Astrocyte of the spinal cord (primary cell): ENCODE measurements around the gene MGST2.
"Not testable (repeated sequence)": the region's sequence is repeated elsewhere in the genome, so short reads cannot be mapped to it uniquely, and the experiment has no call there.

Source experiments
- DNase-seq: peaks from one replicate; pipeline ENCODE4 v3.0.0; 2011; ENCODE audit warnings: low read depth, low spot score
- H3K4me3 ChIP-seq: 2 replicates; pipeline ENCODE4 v1.5.1; 2011; ENCODE audit warnings: low read depth, mild to moderate bottlenecking, low read length, moderate library complexity
- in situ Hi-C: cut with HindIII; loops from 2 replicates; pipeline ENCODE4 v1.10.0; 2017; ENCODE audit warnings: low sequenced_read_pairs
- TF ChIP-seq, protein P1 (sequence below): IDR thresholded peaks from 2 replicates; pipeline ENCODE4 v1.5.1; 2012; ENCODE audit warnings: low read depth, mild to moderate bottlenecking, low read length, inconsistent platforms

MGST2 gene

DNA sequence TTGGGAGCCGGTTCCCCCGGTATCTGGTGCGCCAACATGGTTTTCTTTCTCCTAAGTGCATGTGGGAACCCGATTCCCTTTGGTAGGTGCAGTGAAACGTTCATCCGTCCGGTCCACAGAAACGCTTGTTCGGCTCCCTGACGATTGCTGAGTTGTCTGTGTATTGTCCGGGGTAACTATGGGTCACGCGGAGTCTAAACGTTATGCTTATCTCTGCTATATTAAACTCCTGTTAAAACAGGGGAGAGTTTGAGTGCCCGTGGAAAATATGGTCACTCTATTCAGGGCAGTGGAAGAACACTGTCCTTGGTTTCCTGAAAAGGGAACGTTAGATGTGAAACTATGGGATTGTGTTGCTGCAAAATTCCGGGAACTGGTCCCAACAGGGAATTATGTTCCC is 32.4 kb upstream of the MGST2 start:
- TF ChIP-seq, protein P1, sequence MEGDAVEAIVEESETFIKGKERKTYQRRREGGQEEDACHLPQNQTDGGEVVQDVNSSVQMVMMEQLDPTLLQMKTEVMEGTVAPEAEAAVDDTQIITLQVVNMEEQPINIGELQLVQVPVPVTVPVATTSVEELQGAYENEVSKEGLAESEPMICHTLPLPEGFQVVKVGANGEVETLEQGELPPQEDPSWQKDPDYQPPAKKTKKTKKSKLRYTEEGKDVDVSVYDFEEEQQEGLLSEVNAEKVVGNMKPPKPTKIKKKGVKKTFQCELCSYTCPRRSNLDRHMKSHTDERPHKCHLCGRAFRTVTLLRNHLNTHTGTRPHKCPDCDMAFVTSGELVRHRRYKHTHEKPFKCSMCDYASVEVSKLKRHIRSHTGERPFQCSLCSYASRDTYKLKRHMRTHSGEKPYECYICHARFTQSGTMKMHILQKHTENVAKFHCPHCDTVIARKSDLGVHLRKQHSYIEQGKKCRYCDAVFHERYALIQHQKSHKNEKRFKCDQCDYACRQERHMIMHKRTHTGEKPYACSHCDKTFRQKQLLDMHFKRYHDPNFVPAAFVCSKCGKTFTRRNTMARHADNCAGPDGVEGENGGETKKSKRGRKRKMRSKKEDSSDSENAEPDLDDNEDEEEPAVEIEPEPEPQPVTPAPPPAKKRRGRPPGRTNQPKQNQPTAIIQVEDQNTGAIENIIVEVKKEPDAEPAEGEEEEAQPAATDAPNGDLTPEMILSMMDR, result no peak
- no peak overlapping the region for H3K4me3 ChIP-seq
- in situ Hi-C loops, result no loop called here
- DNase-seq, result no peak

DNA sequence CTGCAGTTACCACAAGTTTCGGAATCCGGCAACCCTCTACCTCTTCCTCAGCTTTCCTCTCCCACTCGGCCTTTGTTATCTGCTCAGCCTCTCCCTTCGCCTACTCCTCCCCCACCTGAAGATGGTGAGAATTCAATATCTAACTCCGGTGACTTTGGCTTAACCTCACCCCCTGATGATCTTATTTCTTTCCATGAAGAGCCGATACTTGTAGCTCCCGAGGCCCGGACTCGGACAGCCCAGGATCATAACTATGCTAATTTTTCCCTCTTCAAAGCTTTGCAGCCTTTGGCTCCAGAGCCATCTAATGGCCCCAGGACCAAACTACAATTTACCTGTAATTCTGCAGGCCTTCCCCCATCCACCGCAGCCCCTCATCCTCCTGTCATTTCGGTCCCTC is 32.0 kb upstream of the MGST2 start:
- DNase-seq, result no peak
- TF ChIP-seq, protein P1, result peak; percentile 62
- peak overlapping the region; percentile 0 for H3K4me3 ChIP-seq
- in situ Hi-C loops, result no loop called here

DNA sequence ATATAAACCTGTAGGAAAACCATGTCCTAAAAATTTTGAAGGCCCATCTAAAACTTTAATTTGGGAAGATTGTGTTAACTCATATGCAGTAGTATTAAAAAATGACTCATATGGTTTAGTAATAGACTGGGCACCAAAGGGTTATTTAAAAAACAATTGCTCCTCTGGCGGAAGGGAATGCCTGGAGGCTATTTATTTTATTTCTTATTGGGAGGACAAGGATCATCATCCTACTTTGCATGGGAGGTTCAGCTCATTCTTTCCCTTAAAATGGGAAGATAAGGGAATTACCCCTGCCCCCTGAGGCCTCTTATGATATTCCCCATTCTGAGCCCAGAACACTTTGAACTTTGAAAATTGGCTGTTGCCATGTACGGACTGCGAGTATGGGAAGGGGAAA is 29.7 kb upstream of the MGST2 start:
- TF ChIP-seq, protein P1, result no peak
- no peak overlapping the region for H3K4me3 ChIP-seq
- no peak for DNase-seq
- in situ Hi-C loops, result no loop called here

DNA sequence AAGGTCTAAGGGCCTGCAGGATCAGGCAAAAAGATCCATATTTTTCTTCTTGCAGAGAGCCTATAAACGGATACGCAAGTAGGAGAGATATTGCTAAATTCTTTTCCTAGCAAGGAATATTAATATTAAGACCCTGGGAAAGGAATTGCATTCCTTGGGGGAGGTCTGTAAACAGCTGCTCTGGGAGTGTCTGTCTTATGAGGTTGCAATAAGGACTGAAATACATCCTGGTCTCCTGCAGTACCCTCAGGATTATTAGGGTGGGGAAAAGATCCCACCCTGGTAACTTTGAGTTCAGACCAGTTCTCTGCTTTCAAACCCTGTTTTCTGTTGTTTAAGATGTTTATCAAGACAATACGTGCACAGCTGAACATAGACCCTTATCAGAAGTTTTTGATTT is 27.3 kb upstream of the MGST2 start:
- in situ Hi-C loops, DNase-seq, H3K4me3 ChIP-seq: not testable (repeated sequence)

DNA sequence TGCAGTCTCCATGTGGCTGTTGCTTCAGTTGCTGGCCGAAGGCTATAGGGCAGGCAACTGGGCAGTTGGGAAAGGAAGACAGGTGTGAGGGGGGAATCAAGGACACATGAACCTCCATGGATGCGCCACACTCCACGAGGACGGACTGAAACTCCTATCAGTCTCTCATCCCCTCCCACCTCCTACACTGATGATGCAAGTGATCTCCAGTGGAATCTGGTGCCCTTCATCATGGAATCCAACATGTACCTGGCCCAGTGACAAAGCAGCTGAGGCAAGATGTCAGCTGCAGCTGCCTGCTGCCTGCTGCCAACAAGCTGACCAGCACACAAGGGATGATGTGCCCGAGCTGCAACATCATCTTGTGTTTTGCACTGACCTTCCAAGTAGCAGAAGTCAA is 26.0 kb upstream of the MGST2 start:
- DNase-seq, result no peak
- TF ChIP-seq, protein P1, result no peak
- in situ Hi-C loops, result no loop called here
- no peak overlapping the region for H3K4me3 ChIP-seq

DNA sequence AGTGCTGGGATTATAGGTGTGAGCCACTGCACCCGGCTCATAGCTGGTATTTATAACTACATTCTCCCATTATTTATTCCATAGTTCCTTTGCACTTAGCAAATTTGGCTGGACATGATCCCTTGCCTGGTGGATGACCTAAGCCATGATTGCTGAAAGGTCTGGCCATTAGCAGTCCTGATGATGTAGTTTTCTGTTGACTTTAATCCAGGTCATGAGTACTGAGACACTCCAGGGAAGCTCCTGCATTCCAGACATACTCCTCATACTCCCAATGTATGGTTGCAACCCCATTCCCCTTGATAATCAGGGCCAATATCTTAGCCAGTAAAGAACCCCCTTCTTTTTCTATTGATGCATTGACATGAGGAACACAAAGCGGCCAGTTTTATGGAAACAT is 24.4 kb upstream of the MGST2 start:
- TF ChIP-seq, protein P1, result no peak
- in situ Hi-C loops, result no loop called here
- no peak for DNase-seq

DNA sequence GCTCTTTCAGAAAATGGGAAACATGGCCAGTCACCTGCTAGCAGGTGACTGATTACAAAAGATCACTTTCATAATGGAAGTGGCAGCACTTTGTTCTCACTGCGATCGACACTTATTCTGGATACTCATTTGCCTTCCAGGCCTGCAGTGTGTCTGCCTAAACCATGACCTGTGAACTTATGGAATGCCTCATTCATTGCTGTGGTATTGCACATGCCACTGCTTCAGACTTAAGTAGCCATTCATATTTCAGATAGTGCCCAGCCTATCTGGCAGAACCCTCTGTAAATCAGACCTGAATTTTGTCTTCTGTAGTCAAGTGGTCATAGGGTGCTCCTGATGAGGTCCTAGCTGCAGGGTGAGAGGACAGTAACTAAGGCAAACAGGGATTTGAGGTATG is 23.3 kb upstream of the MGST2 start:
- TF ChIP-seq, protein P1, result no peak
- H3K4me3 ChIP-seq, result no peak overlapping the region
- in situ Hi-C loops, result no loop called here
- DNase-seq, result peak; percentile 57

More for the DNA sequence above, 24.4 kb upstream of the MGST2 start:
- no peak overlapping the region for H3K4me3 ChIP-seq
